Spleen (tissue), 7 donors: ENCODE results near the gene TBCE.
A peak's percentile ranks its signal among the peaks of the same experiment; 100 is the strongest.

Experiments used
- CTCF ChIP-seq, 11 experiments: fragments of 200-600 bp in 7 of 11; fragments of 450-650 bp in 4 of 11; sonication (generic) in 4 of 11; IDR thresholded peaks in 8 of 11; conservative IDR thresholded peaks in 3 of 11; 1 replicate in 7 of 11; 2 replicates in 4 of 11; pipeline versions ENCODE4 v1.4.0 to v1.8.0; 2016 to 2021; ENCODE audit warnings: antibody characterized with exemption in 11 of 11, inconsistent platforms in 4 of 11, mild to moderate bottlenecking in 1 of 11
- POLR2AphosphoS5 ChIP-seq, 3 donors: sonication (generic); formaldehyde crosslinking; IDR thresholded peaks; one replicate each; pipeline ENCODE4 v1.5.1; 2017; ENCODE audit warnings: antibody characterized with exemption in 3 of 3
- donor health status: DM: no; HTN: no; CAD: no; lungs with moderate emphysema.
- donor health status: DM: no; HTN: no; CAD: no.
- donor health status: DM: no; HTN: no; CAD: no.

- TF ChIP-seq CTCF (IDR thresholded peaks at IDR 0.05 in 8 of 11, conservative IDR thresholded peaks at IDR 0.05 in 3 of 11) (peak in 3 of 11 experiments; percentile 13 to 21 (median 14)), POLR2AphosphoS5 (IDR thresholded peaks at IDR 0.05) (peak; percentile 87 to 92 (median 88))
Observed at GRCh38 chr1:235367000-235367908, at the start of gene TBCE.
